ENCODE measurements around the gene RPS6KA2.

The RPS6KA2 gene

GRCh38 chr6:166659581-166659980 lies 32.5 kb upstream of the RPS6KA2 start:
- H3K9me3 ChIP-seq (ENCODE audit: insufficient read depth, low read length, severe bottlenecking) = no peaks in the 10 kb centered on the region
- no peaks in the 10 kb centered on the region for H3K4me1 ChIP-seq (ENCODE audit: insufficient read depth, low read length)
- DNase-seq (no peak), ATAC-seq (ENCODE audit: insufficient read depth, low read depth) (no peak)
- H3K9ac ChIP-seq (ENCODE audit: low read depth, low read length) = no peak overlapping the region
- H3K4me2 ChIP-seq (ENCODE audit: insufficient read depth, low read length) = no peak overlapping the region
- H3K79me2 ChIP-seq (ENCODE audit: insufficient read depth, low read length) = no peaks in the 10 kb centered on the region
- no peak overlapping the region for H3K27ac ChIP-seq (ENCODE audit: low read length)
- no peak overlapping the region for H3K4me3 ChIP-seq (ENCODE audit: low read depth in 1 of 2, low read length in 2 of 2)
- TF ChIP-seq EZH2 (IDR thresholded peaks at IDR 0.05; ENCODE audit: borderline replicate concordance, low read depth, low read length, severe bottlenecking) = no peak
- TF ChIP-seq CTCF (IDR thresholded peaks at IDR 0.05; ENCODE audit: borderline replicate concordance, extremely low read depth, low read length, poor library complexity, severe bottlenecking) = no peak
- H3K36me3 ChIP-seq (ENCODE audit: insufficient read depth, low read length) = no peaks in the 10 kb centered on the region
- no peaks in the 10 kb centered on the region for H4K20me1 ChIP-seq (ENCODE audit: insufficient read depth, low read length)
- no peak overlapping the region for H2AFZ ChIP-seq (ENCODE audit: low read depth, low read length)
- peaks cover 7% of the 10 kb centered on the region for H3K27me3 ChIP-seq (ENCODE audit: insufficient read depth, low read length, poor library complexity)

- Histone ChIP-seq H3K79me2 (ENCODE audit: insufficient read depth, low read length) (no peaks in the 10 kb centered on the region), H3K27me3 (ENCODE audit: insufficient read depth, low read length, poor library complexity) (peaks cover 7% of the 10 kb centered on the region), H3K9me3 (ENCODE audit: insufficient read depth, low read length, severe bottlenecking) (no peaks in the 10 kb centered on the region), H3K4me1 (ENCODE audit: insufficient read depth, low read length) (no peaks in the 10 kb centered on the region), H2AFZ (ENCODE audit: low read depth, low read length) (no peak overlapping the region), H3K27ac (ENCODE audit: low read length) (no peak overlapping the region), H3K4me2 (ENCODE audit: insufficient read depth, low read length) (no peak overlapping the region), H3K9ac (ENCODE audit: low read depth, low read length) (no peak overlapping the region), H3K36me3 (ENCODE audit: insufficient read depth, low read length) (no peaks in the 10 kb centered on the region), H4K20me1 (ENCODE audit: insufficient read depth, low read length) (no peaks in the 10 kb centered on the region), H3K4me3 (ENCODE audit: low read depth in 1 of 2, low read length in 2 of 2) (no peak overlapping the region)
- ATAC-seq (ENCODE audit: insufficient read depth, low read depth) = no peak
- DNase-seq = no peak
- TF ChIP-seq CTCF (IDR thresholded peaks at IDR 0.05; ENCODE audit: borderline replicate concordance, extremely low read depth, low read length, poor library complexity, severe bottlenecking) (no peak), EZH2 (IDR thresholded peaks at IDR 0.05; ENCODE audit: borderline replicate concordance, low read depth, low read length, severe bottlenecking) (no peak)
These were observed 31.7 kb upstream of the RPS6KA2 start for GRCh38 chr6:166658792-166659150.

GRCh38 chr6:166658115-166658791 lies 31.2 kb upstream of the RPS6KA2 start:
- Histone ChIP-seq H3K9me3 (ENCODE audit: insufficient read depth, low read length, severe bottlenecking) (no peaks in the 10 kb centered on the region), H3K27ac (ENCODE audit: low read length) (no peak overlapping the region), H3K4me3 (ENCODE audit: low read depth in 1 of 2, low read length in 2 of 2) (no peak overlapping the region), H3K4me2 (ENCODE audit: insufficient read depth, low read length) (no peak overlapping the region), H3K79me2 (ENCODE audit: insufficient read depth, low read length) (no peaks in the 10 kb centered on the region), H3K4me1 (ENCODE audit: insufficient read depth, low read length) (no peaks in the 10 kb centered on the region), H3K27me3 (ENCODE audit: insufficient read depth, low read length, poor library complexity) (peaks cover 7% of the 10 kb centered on the region), H3K9ac (ENCODE audit: low read depth, low read length) (no peak overlapping the region), H2AFZ (ENCODE audit: low read depth, low read length) (no peak overlapping the region), H3K36me3 (ENCODE audit: insufficient read depth, low read length) (no peaks in the 10 kb centered on the region), H4K20me1 (ENCODE audit: insufficient read depth, low read length) (no peaks in the 10 kb centered on the region)
- DNase-seq (no peak), ATAC-seq (ENCODE audit: insufficient read depth, low read depth) (no peak)
- no peak for TF ChIP-seq EZH2 (IDR thresholded peaks at IDR 0.05; ENCODE audit: borderline replicate concordance, low read depth, low read length, severe bottlenecking)
- TF ChIP-seq CTCF (IDR thresholded peaks at IDR 0.05; ENCODE audit: borderline replicate concordance, extremely low read depth, low read length, poor library complexity, severe bottlenecking) = no peak
